HPDE6-E6E7 (cell line): Measurements from ENCODE around the gene EXOC3.
"Not testable (repeated sequence)": the region's sequence is repeated elsewhere in the genome, so short reads cannot be mapped to it uniquely, and the experiment has no call there.

Experiments used
- DNase-seq: peaks from one replicate; pipeline ENCODE4 v3.0.0; 2011; ENCODE audit warnings: missing footprints; ENCODE audit errors: extremely low spot score

The EXOC3 gene

DNA sequence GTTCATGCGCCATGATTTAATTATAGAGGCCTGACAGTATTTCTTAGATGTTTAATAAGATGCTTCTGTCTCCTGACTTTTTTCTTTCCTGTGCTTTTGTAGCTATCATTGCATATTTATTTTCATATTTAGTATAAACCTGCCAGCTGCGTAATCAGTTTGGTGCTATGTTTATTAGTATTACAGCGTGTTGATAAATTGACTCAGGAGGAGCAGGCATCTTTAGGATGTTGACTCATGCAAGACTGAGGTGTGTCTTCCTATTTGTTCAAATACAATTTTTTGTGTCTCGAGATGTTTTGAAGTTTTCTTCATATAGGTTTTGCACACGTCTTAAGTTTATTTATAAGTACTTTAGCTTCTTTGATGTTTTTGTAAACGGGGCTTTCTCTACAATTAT is 35.9 kb upstream of the EXOC3 start:
- DNase-seq: peak; percentile 25

DNA sequence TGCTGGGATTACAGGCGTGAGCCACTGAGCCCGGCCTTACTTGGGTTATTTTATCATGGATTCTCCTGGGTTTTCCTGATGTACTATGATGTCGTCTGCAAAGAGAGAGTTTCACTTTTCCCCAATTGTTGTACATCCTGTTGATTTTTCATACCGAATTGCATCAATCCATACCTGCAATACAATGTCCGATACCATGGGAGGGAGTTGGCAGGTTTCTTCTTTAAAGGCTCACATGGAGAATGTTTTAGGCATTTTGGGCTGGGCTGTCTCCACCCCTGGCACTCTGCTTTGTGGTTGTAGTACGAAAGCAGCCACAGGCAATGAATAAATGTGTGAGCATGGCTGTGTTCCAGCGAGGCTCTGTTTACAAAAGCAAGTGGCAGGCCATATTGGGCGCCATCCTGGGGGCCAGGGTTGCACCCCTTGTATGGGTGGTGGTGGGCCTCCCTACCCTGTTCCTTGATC is 35.1 kb upstream of the EXOC3 start:
- no peak for DNase-seq

DNA sequence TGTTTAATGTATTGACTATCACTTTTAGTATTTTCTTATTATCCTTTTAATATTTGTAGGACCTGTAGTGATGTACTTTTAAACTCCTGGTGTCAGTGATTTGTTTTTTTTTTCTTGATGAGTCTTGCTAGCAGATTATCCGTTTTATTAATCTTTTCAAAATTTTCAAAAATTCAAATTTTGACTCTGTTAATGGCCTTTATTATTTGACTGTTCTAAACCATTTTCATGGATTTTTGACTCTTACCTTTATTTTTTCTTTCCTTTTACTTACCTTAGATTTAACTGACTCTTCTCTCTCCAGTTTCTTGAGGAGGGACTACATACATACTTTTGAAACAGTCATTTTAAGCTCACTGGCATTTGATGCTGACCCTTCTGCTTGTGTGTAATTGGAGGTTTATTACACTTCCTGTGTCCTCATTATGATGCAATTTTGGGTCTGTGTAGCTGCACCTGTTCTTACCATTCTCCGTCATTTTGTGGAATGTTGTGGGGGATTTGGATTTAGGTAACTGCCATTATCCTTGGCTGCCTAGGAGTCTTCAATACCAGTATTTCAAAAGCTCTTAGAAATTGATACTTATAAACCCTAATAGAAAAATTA is 32.0 kb upstream of the EXOC3 start:
- no peak for DNase-seq

DNA sequence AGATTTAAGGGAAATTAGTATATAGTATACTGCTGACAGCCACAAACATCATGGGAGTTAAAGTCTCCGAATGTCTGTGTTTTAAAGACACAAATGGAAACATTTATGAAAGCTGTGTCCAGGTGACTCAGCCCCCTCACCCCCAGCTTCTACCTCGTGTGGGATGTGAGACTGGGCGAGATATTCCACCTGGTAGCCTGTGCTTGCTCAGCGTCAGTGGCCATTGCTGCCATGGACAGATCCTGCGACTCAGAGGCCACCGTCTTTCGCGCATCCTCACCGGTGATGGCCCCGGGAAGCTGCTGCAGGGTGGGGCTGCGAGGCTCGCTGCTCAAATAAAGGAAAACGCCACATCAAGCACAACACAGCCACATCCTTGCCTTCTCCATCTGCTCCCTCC is 31.2 kb upstream of the EXOC3 start:
- DNase-seq: no peak

DNA sequence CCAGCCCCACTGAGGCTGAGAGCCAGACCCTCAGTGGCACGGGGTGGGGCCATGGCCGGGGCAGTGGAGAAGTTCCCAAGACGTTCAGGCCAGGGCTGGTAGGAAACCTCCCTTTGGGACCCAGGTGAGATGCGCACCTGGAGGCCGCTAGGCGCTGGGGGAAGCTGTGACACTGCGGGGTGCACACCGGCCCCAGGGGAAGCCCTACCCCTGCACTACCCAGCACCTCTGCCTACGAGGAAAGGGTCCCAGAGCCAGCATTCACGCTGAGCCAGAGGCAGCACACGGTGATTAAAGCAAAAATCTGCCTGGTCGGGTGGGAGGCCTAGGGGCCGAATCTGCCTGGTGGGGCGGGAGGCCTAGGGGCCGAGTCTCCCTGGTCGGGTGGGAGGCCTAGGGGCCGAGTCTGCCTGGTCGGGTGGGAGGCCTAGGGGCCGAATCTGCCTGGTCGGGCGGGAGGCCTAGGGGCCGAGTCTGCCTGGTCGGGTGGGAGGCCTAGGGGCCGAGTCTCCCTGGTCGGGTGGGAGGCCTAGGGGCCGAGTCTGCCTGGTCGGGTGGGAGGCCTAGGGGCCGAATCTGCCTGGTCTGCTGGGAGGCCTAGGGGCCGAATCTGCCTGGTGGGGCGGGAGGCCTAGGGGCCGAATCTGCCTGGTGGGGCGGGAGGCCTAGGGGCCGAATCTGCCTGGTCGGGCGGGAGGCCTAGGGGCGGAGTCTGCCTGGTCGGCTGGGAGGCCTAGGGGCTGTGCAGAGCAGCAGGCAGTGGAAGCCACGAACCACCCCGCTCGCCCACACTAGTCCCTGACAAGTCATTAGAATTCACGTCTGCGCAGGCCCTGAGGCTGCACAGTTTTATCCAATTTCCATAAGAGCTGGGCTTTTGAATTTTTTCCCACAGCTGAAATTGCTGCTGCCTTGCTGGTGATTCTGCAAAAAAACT is 27.7 kb upstream of the EXOC3 start:
- DNase-seq: not testable (repeated sequence)

DNA sequence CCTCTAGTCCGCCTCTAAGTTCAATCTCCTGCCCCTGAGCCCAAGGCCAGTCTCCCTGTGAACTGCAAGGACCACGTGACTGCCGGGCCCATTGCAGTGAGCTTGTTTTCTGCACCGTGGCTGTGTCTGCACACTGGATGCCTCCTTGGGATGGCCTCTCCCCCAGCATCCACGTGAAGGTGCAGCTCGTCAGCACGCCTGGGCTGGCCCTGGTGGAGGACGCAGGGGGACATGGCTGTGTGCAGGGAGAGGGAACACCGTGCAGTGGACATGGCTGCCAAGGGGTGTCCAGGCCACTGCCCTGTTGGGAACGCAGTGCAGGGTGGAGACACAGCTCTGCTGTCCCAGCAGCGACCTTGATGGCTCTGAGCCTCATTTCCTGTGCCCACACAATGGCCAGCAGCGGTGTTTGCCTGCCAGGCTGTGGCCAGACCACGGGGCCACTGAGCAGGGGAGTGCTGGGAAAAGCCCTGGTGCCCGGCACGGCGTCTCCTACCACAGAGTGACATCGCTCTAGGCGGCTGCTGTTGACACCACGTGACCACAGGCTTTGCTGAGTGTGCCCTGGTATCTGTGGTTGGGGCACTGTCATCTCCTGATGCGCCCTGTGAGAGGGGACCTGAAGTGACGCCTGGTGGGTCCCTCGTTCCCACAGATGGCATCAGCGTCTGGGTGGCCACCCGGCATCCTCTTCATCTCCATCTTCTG is 26.9 kb upstream of the EXOC3 start:
- no peak for DNase-seq

DNA sequence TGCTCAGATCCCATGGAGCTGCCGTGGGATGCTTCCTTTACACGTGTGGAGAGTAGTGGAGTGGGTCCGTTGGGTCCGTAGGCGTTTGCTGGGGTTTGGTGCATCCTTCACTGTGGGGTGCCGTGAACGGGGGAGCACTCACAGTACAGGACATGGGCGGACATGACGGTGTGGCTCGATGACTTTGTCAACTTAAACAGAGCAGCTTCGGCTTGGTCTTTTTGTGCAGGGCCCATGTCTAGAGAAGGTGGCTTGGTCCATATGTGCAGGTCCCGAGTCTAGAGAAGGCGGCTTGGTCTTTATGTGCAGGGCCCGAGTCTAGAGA is 26.4 kb upstream of the EXOC3 start:
- DNase-seq: no peak

DNA sequence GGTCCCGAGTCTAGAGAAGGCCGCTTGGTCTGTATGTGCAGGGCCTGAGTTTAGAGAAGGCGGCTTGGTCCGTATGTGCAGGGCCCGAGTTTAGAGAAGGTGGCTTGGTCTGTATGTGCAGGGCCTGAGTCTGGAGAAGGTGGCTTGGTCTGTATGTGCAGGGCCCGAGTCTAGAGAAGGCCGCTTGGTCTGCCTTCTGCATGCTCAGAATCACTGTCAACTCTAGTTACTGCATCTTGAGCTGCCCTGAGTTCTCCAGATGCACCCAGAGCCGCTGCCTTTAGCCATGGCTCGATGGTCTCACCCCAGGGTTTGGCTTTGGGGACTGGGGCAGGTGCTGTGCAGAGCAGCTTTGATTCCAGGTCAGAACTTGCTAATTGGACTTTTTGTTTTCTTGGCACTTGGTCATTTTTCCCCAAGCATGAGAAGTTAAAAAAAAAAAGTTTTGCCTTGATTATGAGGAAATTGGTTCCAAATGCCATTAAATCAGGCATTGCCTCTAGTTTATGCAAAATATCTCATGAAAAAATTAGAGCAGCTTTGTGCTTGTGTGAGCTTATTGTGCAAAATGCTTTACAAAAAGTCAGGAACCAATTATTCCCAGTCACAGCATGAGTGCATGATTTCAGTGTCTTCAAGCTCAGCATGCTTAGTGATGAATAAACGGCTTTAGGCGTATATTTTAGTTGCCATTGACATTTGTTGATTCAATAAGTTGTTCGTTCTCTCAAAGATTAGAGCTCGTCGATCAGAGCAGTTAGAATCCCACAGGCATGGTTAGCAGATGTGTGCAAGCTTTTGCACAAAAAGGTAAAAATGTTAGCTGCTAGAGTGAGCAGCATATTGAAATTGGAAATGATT is 25.4 kb upstream of the EXOC3 start:
- no peak for DNase-seq

DNA sequence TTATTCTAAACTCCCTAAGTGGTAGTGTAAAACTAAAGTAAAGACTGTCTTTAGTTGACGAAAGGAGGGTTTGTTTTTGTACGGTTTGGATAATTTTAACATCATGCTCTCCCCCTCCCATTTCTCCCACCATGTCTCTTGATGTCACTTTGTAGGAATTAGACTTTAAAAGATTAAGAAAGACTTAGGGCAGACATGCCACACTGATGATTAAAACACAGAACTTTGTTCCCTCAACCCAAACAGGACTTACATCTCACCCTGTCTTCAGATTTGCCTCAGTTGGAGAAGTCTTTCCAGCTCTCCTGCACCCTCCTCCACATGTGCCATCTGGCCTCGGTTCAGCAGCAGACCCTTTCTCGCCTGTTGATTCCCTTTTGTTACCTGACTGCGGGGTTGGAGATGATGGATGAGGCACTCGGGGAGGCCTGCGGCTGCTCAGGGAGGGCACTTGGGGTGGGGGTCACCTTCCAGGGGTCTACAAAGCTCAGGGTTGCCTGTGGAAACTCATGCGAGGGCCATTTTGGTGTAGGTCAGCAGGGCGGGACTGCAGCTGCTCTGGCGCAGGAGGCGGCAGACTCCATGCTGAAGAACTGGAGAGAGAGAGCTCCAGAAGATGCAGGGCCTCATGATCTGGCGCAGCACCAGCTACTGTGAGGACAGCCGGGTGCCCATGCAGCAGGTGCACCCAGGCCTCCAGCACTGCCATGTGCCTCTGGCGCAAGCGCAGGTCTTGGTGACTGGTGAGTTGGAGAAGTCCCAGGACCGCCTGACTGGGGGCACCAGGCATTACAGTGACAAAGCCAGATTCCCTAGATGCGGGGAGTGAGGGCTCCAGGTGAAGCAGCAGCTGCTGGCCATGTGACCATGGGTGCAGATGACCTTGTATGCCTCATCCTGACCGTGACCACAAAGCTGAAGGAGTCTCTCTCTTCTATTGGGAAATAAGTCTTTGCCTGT is 24.5 kb upstream of the EXOC3 start:
- no peak for DNase-seq

DNA sequence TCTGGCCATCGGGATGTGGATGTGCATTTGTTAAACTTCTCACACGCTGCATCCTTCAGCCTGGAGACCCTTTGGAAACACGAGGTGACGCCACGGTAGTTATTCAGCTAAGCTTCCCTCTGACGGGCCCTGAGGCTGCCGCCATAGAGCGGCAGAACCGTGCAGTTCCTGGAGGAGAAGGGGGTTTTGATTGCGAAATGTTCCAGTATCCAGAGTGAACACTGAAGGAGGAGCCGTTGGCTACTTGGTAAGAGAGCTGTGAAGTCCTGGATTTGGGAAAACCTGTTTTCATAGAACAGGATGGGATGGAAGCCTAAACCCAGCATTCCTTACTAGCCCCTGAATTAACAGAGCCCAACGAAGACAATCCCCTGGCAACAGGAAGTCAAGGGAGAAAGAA is 23.0 kb upstream of the EXOC3 start:
- no peak for DNase-seq

DNA sequence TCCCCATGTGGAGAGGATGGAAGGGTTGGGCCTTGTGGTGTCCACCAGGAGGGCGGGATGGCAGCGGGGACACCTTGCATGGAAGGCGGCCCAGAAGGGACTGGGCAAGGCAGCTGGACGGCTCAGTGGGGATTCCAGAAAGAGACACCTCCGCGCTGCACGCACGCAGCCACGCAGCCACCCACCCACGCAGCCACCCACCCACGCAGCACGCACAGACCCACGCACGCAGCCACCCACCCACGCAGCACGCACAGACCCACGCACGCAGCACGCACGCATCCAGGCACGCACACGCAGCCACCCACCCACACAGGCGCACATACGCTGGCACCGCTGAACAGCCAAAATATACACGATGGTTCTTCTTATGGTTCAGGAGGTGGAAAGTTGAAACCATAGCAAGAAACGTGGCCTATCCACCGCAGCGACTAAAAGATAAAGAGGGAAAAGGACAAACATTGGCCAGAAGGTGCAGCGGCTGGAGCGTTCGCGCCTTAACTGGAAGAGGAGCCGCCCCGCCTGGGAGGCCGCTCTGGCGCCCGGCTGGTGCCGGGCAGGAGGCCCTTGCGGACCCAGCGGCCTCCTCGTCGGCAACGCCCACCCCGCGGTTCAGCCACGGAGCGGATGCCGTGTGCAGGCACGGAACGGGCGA is 22.2 kb upstream of the EXOC3 start:
- no peak for DNase-seq

DNA sequence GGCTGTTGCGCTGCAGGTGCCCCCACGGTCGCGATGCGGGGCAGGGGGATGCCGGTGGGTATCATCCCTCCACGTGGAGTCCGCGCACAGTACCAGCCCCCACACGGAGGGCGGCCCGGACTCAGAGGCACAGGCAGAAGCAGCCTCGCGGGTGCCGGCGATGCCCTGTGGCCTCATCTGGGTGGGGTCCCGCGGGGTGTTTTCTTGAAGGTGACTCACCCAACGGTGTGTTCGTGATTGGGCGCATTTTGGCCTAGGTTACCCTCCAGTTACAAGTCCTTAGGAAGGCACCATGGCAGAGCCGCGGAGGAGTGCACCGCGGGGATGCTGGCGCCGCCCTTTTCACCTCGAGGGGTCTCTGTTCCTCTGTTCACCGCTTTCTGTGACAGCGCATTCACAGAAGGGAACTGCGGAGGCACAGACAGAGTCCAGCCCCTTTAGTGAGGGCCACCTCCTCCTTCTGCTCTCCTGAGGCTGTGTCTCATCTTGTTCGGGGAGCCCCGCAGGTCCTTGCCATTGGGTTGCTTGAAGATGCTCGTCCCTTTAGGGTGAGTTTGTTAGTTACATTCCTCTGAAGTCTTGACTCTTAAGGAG is 21.6 kb upstream of the EXOC3 start:
- no peak for DNase-seq

DNA sequence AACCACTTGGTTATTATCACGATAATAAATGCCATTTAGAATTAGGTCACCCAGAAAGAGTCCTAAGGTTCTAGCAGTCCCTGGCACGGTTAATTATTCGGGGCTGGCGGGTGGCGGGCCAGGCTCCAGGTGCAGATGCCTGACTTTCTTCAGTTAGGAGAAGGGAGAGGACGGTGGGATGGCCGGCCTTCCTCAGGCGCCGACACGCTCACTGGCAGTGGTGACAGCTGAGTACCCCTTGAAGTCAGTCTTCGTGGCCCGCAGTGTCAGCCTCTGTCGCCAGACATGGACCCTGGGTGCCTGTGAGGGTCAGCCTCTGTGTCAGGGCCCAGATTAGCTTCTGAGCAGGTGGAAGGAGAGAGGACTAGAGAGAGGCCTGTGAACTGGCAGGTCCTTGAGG is 21.1 kb upstream of the EXOC3 start:
- no peak for DNase-seq

DNA sequence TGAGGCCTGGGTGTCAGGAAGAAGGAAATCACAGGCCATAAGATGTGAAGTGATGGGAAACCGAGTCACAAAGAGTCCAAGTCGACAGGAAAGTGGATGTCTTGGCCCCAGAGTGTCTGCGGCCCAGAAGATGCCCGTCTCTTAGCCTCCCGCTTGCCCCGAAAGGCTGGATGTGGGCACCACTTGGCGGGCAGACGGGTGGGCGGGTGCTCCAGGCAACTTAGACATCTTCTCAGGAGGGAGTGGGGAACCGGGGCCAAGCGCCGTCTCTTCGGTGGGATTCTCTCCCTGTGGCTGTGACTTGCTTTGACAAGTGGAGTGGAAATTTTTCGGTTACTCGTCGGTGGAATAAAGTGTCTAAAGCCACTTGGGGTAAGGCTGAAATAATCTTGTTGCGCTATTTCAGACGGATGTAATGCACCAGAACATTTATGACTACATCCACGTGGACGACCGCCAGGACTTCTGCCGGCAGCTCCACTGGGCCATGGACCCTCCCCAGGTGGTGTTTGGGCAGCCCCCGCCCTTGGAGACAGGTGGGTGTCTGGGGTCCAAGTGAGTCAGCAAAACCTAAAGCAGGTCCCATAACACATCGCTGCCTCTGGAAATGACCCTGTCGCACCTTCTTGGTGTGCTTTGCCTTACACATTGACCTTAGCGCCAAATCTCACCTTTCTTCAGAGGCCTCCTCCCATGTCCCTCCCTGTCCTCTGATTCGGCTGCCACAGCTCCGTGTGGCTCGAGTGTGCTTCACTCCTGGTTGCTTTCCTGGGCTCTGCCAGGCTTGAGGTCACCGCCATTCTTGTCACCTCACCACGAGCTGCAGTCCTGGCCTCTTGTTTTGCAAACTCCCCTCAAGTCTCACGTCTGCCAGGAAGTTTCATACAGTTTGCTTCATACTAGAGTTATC is 20.4 kb upstream of the EXOC3 start:
- no peak for DNase-seq

DNA sequence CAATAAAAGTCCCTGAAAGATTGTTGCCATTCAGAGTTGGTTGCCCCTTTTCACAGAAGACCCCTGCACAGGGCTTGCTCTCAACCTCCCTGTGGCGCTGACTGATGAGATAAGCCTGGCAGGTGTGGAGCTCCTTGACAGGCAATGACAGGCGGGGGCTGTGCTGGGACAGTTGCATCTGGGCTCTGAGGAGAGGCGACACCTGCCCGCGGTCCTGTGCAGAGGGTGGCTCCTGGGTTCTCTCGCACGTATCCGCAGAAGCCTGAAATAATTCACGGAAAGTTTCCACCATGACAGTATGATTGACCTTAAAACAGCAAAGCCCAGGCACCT is 19.8 kb upstream of the EXOC3 start:
- no peak for DNase-seq

DNA sequence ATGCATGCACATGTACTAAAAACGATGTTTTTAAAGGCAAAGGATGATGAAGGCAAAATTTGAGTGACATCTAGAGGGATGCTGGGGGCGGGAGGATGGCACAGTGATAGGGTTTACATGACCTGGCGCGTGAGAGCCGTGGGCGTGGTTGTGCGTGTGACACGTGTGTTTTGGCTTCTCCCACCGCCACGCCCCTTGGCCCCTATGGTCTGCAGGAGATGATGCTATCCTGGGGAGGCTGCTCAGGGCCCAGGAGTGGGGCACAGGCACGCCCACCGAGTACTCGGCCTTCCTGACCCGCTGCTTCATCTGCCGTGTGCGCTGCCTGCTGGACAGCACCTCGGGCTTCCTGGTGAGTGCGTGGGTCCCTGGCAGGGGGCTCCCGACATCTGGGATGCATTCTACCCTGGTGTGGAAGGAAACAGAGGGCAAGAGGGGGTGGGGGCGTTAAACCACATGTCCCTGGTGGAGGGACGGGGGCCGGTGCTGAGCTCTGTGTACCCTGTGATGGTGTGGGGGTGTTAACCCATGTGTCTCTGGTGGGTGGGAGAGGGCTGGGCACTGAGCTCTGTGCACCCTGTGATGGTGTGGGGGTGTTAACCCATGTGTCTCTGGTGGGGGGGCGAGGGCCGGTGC is 19.2 kb upstream of the EXOC3 start:
- no peak for DNase-seq

DNA sequence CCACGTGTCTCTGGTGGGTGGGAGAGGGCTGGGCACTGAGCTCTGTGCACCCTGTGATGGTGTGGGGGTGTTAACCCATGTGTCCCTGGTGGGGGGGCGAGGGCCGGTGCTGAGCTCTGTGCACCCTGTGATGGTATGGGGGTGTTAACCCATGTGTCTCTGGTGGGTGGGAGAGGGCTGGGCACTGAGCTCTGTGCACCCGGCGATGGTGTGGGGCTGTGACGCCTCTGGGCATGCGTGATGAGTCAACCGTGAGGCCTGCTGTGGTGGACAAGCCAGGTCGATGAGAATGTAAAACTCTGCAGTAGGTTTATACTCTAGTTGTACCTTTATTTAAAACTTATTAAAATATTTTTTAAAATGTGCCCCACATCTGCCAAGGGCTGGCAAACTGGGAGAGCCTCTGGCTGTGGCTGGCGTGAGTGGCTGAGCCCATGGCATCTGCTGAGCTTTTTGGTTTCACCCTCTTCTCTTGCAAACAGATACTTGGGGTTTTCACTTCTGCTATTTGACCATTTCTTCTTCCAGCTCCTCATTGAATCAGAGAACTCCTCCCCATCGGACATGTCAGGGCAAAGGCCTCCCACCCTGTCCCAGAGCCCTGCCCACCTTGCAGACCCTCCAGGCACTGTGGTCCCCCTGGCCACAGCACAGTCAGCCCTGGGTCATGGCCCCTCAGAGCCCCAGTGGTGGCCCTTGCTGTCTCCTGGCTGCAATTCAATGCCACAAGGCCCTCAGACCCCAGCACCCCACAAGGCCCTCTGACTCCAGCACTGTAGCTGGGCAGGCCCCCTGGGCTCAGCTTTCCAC is 18.5 kb upstream of the EXOC3 start:
- no peak for DNase-seq
